Panc1 (cell line): Measurements from ENCODE around the gene UBE3B.

Source experiments
- POLR2AphosphoS5 ChIP-seq: IDR thresholded peaks from 2 replicates; pipeline ENCODE4 v1.6.1; 2012; ENCODE audit warnings: mild to moderate bottlenecking, low read depth, low read length, moderate library complexity
- TF ChIP-seq, protein P1 (sequence below): fragments of 450-650 bp; IDR thresholded peaks from 2 replicates; pipeline ENCODE4 v1.5.1; 2017; ENCODE audit warnings: mild to moderate bottlenecking
- TF ChIP-seq, protein P2 (sequence below), 2 experiments: IDR thresholded peaks; 2 replicates each; pipeline ENCODE4 v1.6.1; 2011 to 2012; ENCODE audit warnings: low read depth in 2 of 2, control low read depth in 1 of 2, low read length in 1 of 2, mild to moderate bottlenecking in 1 of 2, moderate library complexity in 1 of 2; ENCODE audit not compliant: insufficient read depth in 1 of 2

DNA sequence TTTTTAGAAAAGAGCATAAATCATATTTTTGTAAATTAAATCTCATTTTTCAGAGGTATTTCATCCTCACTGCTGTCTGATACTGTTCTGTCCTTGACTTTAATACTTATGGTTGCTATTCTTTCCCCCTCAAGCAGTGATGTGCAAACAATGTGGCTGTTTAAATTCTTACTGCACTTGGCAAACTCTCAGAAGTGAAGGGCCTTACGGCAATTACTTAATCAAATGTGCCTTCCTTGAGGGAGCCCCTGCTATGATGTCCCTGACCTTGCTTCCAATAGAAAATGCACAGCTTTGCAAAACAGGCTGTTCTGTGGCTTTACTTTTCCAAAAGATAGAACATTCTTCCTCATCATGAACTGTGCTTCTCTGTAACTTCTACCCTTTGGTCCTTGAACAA lies 35.2 kb downstream of the UBE3B start:
- no peak for TF ChIP-seq POLR2AphosphoS5
- TF ChIP-seq, protein P1, sequence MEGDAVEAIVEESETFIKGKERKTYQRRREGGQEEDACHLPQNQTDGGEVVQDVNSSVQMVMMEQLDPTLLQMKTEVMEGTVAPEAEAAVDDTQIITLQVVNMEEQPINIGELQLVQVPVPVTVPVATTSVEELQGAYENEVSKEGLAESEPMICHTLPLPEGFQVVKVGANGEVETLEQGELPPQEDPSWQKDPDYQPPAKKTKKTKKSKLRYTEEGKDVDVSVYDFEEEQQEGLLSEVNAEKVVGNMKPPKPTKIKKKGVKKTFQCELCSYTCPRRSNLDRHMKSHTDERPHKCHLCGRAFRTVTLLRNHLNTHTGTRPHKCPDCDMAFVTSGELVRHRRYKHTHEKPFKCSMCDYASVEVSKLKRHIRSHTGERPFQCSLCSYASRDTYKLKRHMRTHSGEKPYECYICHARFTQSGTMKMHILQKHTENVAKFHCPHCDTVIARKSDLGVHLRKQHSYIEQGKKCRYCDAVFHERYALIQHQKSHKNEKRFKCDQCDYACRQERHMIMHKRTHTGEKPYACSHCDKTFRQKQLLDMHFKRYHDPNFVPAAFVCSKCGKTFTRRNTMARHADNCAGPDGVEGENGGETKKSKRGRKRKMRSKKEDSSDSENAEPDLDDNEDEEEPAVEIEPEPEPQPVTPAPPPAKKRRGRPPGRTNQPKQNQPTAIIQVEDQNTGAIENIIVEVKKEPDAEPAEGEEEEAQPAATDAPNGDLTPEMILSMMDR: no peak
- TF ChIP-seq, protein P2, sequence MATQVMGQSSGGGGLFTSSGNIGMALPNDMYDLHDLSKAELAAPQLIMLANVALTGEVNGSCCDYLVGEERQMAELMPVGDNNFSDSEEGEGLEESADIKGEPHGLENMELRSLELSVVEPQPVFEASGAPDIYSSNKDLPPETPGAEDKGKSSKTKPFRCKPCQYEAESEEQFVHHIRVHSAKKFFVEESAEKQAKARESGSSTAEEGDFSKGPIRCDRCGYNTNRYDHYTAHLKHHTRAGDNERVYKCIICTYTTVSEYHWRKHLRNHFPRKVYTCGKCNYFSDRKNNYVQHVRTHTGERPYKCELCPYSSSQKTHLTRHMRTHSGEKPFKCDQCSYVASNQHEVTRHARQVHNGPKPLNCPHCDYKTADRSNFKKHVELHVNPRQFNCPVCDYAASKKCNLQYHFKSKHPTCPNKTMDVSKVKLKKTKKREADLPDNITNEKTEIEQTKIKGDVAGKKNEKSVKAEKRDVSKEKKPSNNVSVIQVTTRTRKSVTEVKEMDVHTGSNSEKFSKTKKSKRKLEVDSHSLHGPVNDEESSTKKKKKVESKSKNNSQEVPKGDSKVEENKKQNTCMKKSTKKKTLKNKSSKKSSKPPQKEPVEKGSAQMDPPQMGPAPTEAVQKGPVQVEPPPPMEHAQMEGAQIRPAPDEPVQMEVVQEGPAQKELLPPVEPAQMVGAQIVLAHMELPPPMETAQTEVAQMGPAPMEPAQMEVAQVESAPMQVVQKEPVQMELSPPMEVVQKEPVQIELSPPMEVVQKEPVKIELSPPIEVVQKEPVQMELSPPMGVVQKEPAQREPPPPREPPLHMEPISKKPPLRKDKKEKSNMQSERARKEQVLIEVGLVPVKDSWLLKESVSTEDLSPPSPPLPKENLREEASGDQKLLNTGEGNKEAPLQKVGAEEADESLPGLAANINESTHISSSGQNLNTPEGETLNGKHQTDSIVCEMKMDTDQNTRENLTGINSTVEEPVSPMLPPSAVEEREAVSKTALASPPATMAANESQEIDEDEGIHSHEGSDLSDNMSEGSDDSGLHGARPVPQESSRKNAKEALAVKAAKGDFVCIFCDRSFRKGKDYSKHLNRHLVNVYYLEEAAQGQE (IDR thresholded peaks at IDR 0.05; ENCODE audit: insufficient read depth in 1 of 2, low read depth in 2 of 2, low read length in 1 of 2): no peak
